ENCODE results near the gene ATG10.
"Not testable (repeated sequence)": the region's sequence is repeated elsewhere in the genome, so short reads cannot be mapped to it uniquely, and the experiment has no call there.

Gene ATG10

GRCh38 chr5:82058710-82059109 is 86.9 kb downstream of the ATG10 start:
- peak; percentile 41 for DNase-seq

- no peak for DNase-seq
Observed at GRCh38 chr5:82066791-82067190, 95.0 kb downstream of the ATG10 start.

GRCh38 chr5:82068042-82068441 is 96.2 kb downstream of the ATG10 start:
- DNase-seq: not testable (repeated sequence)

GRCh38 chr5:82068723-82069122 is 96.9 kb downstream of the ATG10 start:
- no peak for DNase-seq

- no peak for DNase-seq
Observed at GRCh38 chr5:82072138-82072537, 100.3 kb downstream of the ATG10 start.

- peak; percentile 8 for DNase-seq
Observed at GRCh38 chr5:82073179-82073578, 101.4 kb downstream of the ATG10 start.

- no peak for DNase-seq
Observed at GRCh38 chr5:82074950-82075349, 103.1 kb downstream of the ATG10 start.

GRCh38 chr5:82077496-82077895 is 105.7 kb downstream of the ATG10 start:
- no peak for DNase-seq

GRCh38 chr5:82091617-82092016 is 119.8 kb downstream of the ATG10 start:
- no peak for DNase-seq

GRCh38 chr5:82095536-82095935 is 123.7 kb downstream of the ATG10 start:
- DNase-seq: no peak

GRCh38 chr5:82096249-82096648 is 124.4 kb downstream of the ATG10 start:
- DNase-seq: no peak

GRCh38 chr5:82100303-82101077 is 128.7 kb downstream of the ATG10 start:
- DNase-seq: peak; percentile 63

GRCh38 chr5:82104872-82105271 is 133.0 kb downstream of the ATG10 start:
- no peak for DNase-seq

GRCh38 chr5:82105457-82105856 is 133.6 kb downstream of the ATG10 start:
- DNase-seq: no peak

- DNase-seq: no peak
Observed at GRCh38 chr5:82106207-82106606, 134.4 kb downstream of the ATG10 start.

GRCh38 chr5:82106756-82107155 is 134.9 kb downstream of the ATG10 start:
- DNase-seq: no peak

- DNase-seq: no peak
Observed at GRCh38 chr5:82107267-82107666, 135.4 kb downstream of the ATG10 start.

GRCh38 chr5:82109013-82109412 is 137.2 kb downstream of the ATG10 start:
- DNase-seq: no peak

GRCh38 chr5:82109915-82110314 is 138.1 kb downstream of the ATG10 start:
- DNase-seq: not testable (repeated sequence)

- DNase-seq: peak; percentile 61
Observed at GRCh38 chr5:82111191-82111590, 139.4 kb downstream of the ATG10 start.

GRCh38 chr5:82115858-82116257 is 144.0 kb downstream of the ATG10 start:
- no peak for DNase-seq

GRCh38 chr5:82119889-82120288 is 148.1 kb downstream of the ATG10 start:
- no peak for DNase-seq

- DNase-seq: no peak
Observed at GRCh38 chr5:82129723-82130285, 158.0 kb downstream of the ATG10 start.

GRCh38 chr5:82130602-82131001 is 158.8 kb downstream of the ATG10 start:
- DNase-seq: no peak

- no peak for DNase-seq
Observed at GRCh38 chr5:82137205-82137604, 165.4 kb downstream of the ATG10 start.
